Pancreas (tissue), 10 donors: ENCODE measurements around the gene RIOK1. TPM values are rescaled to one million over a fixed set of nuclear protein-coding genes. Genes with fewer than 3 reads are reported as not detected.

ENCODE experiments used
- ATAC-seq, 4 donors: fragments of 200-7000 bp; cut with Tn5 transposase; one replicate each; pipeline versions ENCODE4 v1.8.0 to v1.9.1; 2020; ENCODE audit warnings: mild to moderate bottlenecking in 4 of 4, moderate library complexity in 4 of 4
- DNase-seq, 6 donors: peaks; one replicate each; pipeline ENCODE4 v3.0.0-alpha.2; 2020
- FAIRE-seq: peaks from 2 replicates; lab custom pipeline; 2012; peaks lifted over from hg19 to GRCh38; lab: Jason Lieb, UNC
- H3K27ac ChIP-seq, 4 donors: fragments of 200-600 bp; sonication (generic); 1 replicate in 3 of 4; 2 replicates in 1 of 4; pipeline versions ENCODE4 v1.5.0 to v1.8.0; 2020
- H3K27me3 ChIP-seq, 4 donors: fragments of 200-600 bp; one replicate each; pipeline ENCODE4 v1.8.0; 2021
- H3K36me3 ChIP-seq, 3 donors: fragments of 200-600 bp; sonication (generic) in 1 of 3; one replicate each; pipeline versions ENCODE4 v1.5.0 to v1.8.0; 2020 to 2021
- H3K4me1 ChIP-seq, 3 donors: fragments of 200-600 bp; one replicate each; pipeline ENCODE4 v1.8.0; 2021
- H3K4me3 ChIP-seq, 4 donors: fragments of 200-600 bp; sonication (generic) in 2 of 4; one replicate each; pipeline versions ENCODE4 v1.5.0 to v1.8.0; 2020 to 2021
- H3K9me3 ChIP-seq, 4 donors: fragments of 200-600 bp; one replicate each; pipeline ENCODE4 v1.8.0; 2021
- WGBS, 2 donors: extraction: QIAGEN DNeasy Blood & Tissue Kit; methylation state at CpG; one replicate each; pipeline ENCODE4 v1.1.7; 2013; 5-methylcytosine and 5-hydroxymethylcytosine counted together
- intact Hi-C, 3 donors: fragments of 100-400 bp; cut with DNase I; formaldehyde crosslinking; loops; one replicate each; pipeline versions ENCODE4 v1.11.1 to v1.14.2; 2022
- polyA plus RNA-seq, 2 donors: library from polyadenylated mRNA; stranded (reverse); fragments of 200-250 nt; gene quantifications; one replicate each; pipeline ENCODE4 v1.2.3, GENCODE V29; 2013
- total RNA-seq, 6 donors: library from RNA; stranded (reverse); fragmentation: NEBNext Ultra II Directional in 4 of 6; extraction: Animal tissue kit (Norgen Biotek cat#: 25700) in 4 of 6; gene quantifications; one replicate each; pipeline versions ENCODE4 v1.2.1 to v1.2.4, GENCODE V29; 2021 to 2023
- TF ChIP-seq, protein P1 (sequence below), 4 donors: fragments of 200-600 bp; sonication (generic) in 3 of 4; IDR thresholded peaks; one replicate each; pipeline versions ENCODE4 v1.5.0 to v1.8.0; 2021; ENCODE audit warnings: antibody characterized with exemption in 4 of 4
- donor health status: healthy with polysubstance abuse.
- donor health status: DM: no; HTN: no; CAD: no; lungs with moderate emphysema.
- donor health status: DM: no; HTN: no; CAD: no.
- donor health status: control.
- donor health status: control.
- donor health status: Bipolar disorder and iron deficiency.
- donor health status: DM: yes; HTN: yes; CAD: no.
- donor health status: DM: no; HTN: no; CAD: no.
- donor health status: DM: no; HTN: no; CAD: no.
- donor health status: DM: yes; HTN: yes; CAD: no.

RIOK1 gene
- total and polyA plus RNA-seq, 8 donors: 6.6 to 11.0 (median 9.5) TPM

GRCh38 chr6:7442467-7442866, 52.9 kb downstream of the RIOK1 start:
- no peak for FAIRE-seq

DNA sequence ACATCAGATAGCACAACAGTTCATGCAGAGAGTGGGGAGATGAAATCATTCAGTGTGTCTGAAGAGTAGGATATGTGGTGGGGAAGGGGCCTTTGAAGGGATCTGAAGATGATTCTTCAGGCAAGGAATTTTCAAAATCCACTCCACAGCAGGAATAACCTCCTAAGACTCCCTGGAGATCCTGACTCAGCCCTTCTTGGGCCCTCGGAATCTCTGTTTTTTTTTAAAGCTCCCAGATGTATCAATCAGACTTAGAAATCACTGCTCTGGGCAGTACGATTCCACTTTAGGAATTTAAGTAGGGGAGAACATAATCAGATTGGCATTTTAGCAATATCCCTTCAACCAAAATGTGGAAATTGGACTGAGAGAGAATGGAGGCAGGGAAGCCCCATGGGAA, 55.5 kb downstream of the RIOK1 start:
- Histone ChIP-seq H3K4me1 (no peaks in the 10 kb centered on the region), H3K36me3 (no peaks in the 10 kb centered on the region), H3K4me3 (no peak overlapping the region), H3K9me3 (no peaks in the 10 kb centered on the region), H3K27me3 (no peaks in the 10 kb centered on the region), H3K27ac (no peak overlapping the region)
- DNase-seq (no peak), FAIRE-seq (no peak), ATAC-seq (no peak)
- intact Hi-C loops: no loop called here
- 75 to 92% methylated on average over 2 of the region's 2 CpGs for WGBS, 2 donors
- TF ChIP-seq, protein P1, sequence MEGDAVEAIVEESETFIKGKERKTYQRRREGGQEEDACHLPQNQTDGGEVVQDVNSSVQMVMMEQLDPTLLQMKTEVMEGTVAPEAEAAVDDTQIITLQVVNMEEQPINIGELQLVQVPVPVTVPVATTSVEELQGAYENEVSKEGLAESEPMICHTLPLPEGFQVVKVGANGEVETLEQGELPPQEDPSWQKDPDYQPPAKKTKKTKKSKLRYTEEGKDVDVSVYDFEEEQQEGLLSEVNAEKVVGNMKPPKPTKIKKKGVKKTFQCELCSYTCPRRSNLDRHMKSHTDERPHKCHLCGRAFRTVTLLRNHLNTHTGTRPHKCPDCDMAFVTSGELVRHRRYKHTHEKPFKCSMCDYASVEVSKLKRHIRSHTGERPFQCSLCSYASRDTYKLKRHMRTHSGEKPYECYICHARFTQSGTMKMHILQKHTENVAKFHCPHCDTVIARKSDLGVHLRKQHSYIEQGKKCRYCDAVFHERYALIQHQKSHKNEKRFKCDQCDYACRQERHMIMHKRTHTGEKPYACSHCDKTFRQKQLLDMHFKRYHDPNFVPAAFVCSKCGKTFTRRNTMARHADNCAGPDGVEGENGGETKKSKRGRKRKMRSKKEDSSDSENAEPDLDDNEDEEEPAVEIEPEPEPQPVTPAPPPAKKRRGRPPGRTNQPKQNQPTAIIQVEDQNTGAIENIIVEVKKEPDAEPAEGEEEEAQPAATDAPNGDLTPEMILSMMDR (IDR thresholded peaks at IDR 0.05): no peak

More at GRCh38 chr6:7442467-7442866, 52.9 kb downstream of the RIOK1 start:
- no peak overlapping the region for H3K4me3 ChIP-seq
- ATAC-seq (no peak), DNase-seq (no peak)
- H3K27ac ChIP-seq: no peak overlapping the region
- no peaks in the 10 kb centered on the region for H3K27me3 ChIP-seq
- H3K9me3 ChIP-seq: no peaks in the 10 kb centered on the region
- H3K36me3 ChIP-seq: no peaks in the 10 kb centered on the region
- no peaks in the 10 kb centered on the region for H3K4me1 ChIP-seq
- intact Hi-C loops: no loop called here
- 81 to 83% methylated on average over 11 of the region's 11 CpGs for WGBS, 2 donors
- TF ChIP-seq, protein P1 (IDR thresholded peaks at IDR 0.05): no peak

DNA sequence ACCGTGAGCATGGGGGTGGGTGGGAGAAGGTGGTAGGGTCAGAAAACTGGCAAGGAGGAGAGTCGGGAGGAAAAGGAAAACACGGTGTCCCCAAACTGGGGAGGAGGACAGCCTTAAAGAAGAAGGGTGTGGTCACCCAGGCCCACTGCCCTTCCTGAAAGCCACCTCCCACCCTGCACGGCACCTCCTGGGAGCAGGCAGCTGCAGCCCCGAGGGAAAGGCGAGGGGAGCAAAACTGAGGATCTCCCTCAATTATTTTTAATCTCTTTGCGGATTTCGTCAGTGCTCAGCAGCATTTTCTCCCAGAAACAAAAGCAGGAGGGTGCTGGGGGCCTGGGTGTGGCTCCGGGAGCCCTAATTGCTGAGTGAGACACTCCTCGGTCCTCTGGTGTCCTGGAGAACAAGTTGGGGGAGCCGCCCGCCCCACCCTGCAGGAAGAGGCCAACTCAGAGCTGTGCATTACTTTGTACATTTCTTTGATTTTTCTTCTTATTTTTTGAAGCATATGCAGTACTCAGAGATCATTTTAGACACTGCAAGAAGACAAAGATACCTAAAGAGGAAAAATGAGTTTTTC, 56.4 kb downstream of the RIOK1 start:
- FAIRE-seq (no peak), ATAC-seq (no peak), DNase-seq (no peak)
- H3K4me1 ChIP-seq: no peaks in the 10 kb centered on the region
- H3K4me3 ChIP-seq: no peak overlapping the region
- TF ChIP-seq, protein P1 (IDR thresholded peaks at IDR 0.05): no peak
- H3K27ac ChIP-seq: no peak overlapping the region
- WGBS, 2 donors: 71 to 84% methylated on average over 12 of the region's 12 CpGs
- no peaks in the 10 kb centered on the region for H3K27me3 ChIP-seq
- intact Hi-C loops: no loop called here
- no peaks in the 10 kb centered on the region for H3K9me3 ChIP-seq
- no peaks in the 10 kb centered on the region for H3K36me3 ChIP-seq

- H3K4me1 ChIP-seq: no peaks in the 10 kb centered on the region
- 74 to 80% methylated on average over 15 of the region's 15 CpGs for WGBS, 2 donors
- no peak overlapping the region for H3K27ac ChIP-seq
- H3K9me3 ChIP-seq: no peaks in the 10 kb centered on the region
- DNase-seq (no peak), FAIRE-seq (no peak), ATAC-seq (no peak)
- no peak overlapping the region for H3K4me3 ChIP-seq
- TF ChIP-seq, protein P1 (IDR thresholded peaks at IDR 0.05): no peak
- no peaks in the 10 kb centered on the region for H3K27me3 ChIP-seq
- H3K36me3 ChIP-seq: no peaks in the 10 kb centered on the region
- intact Hi-C loops: no loop called here
These were observed 57.2 kb downstream of the RIOK1 start for GRCh38 chr6:7446619-7447325.

DNA sequence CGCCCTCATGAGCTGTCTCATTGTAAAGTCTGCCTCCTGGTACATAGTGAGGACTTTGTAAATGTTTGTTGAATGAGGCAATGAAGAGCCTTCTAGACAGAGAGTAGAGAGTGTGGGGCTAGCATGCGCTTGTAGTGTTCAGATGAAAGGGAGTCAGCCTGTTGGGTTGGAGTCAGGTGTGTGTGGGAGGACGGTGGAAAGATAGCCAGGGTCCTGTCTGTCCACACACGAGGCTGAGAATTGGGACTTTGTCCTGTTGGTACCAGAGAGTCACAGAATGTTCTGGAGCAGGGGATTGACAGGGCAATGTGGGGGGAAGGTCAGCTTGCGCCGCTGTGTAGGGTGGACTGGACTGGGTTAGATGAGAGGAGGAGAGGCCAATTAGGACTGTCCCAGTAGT, 58.6 kb downstream of the RIOK1 start:
- intact Hi-C loops: no loop called here
- H3K9me3 ChIP-seq: no peaks in the 10 kb centered on the region
- 85 to 86% methylated on average over 6 of the region's 6 CpGs for WGBS, 2 donors
- H3K27ac ChIP-seq: no peak overlapping the region
- ATAC-seq: no peak
- H3K36me3 ChIP-seq: no peaks in the 10 kb centered on the region
- DNase-seq: no peak
- FAIRE-seq: no peak
- H3K27me3 ChIP-seq: no peaks in the 10 kb centered on the region
- H3K4me1 ChIP-seq: no peaks in the 10 kb centered on the region
- no peak overlapping the region for H3K4me3 ChIP-seq
- TF ChIP-seq, protein P1 (IDR thresholded peaks at IDR 0.05): no peak
